Thyroid gland (tissue), 4 donors: ENCODE results near the gene WNT5B. TPM values are rescaled to one million over a fixed set of nuclear protein-coding genes. Genes with fewer than 3 reads are reported as not detected.

Experiments
- DNase-seq, 2 donors: peaks; one replicate each; pipeline ENCODE4 v3.0.0-alpha.2; 2019
- H3K27ac ChIP-seq, 3 donors: fragments of 200-600 bp; sonication (generic); 1 replicate in 2 of 3; 2 replicates in 1 of 3; pipeline ENCODE4 v1.5.1; 2016 to 2019; ENCODE audit warnings: mild to moderate bottlenecking in 1 of 3, moderate library complexity in 1 of 3
- H3K27me3 ChIP-seq: fragments of 200-600 bp; sonication (generic); one replicate; pipeline ENCODE4 v1.5.1; 2019
- H3K36me3 ChIP-seq, 2 donors: fragments of 200-600 bp; sonication (generic); one replicate each; pipeline ENCODE4 v1.5.1; 2016 to 2019
- H3K4me1 ChIP-seq, 2 donors: fragments of 200-600 bp; sonication (generic); one replicate each; pipeline ENCODE4 v1.5.1; 2017 to 2019
- H3K4me3 ChIP-seq, 3 donors: fragments of 200-600 bp; sonication (generic); replicated peaks in 1 of 3; 1 replicate in 2 of 3; 2 replicates in 1 of 3; pipeline ENCODE4 v1.5.1; 2016; ENCODE audit warnings: mild to moderate bottlenecking in 1 of 3
- H3K9me3 ChIP-seq: fragments of 200-600 bp; sonication (generic); one replicate; pipeline ENCODE4 v1.5.1; 2017
- POLR2A ChIP-seq, 2 donors: fragments of 450-650 bp; IDR thresholded peaks; one replicate each; pipeline ENCODE4 v1.6.1; 2017; ENCODE audit warnings: antibody characterized with exemption in 2 of 2, mild to moderate bottlenecking in 2 of 2, moderate library complexity in 1 of 2
- WGBS, 2 donors: methylation state at CpG; one replicate each; pipeline ENCODE4 v1.1.5; 2017; 5-methylcytosine and 5-hydroxymethylcytosine counted together
- intact Hi-C: fragments of 100-400 bp; cut with DNase I; formaldehyde crosslinking; loops from one replicate; pipeline ENCODE4 v1.15.1; 2023
- total RNA-seq, 4 donors: library from RNA; depleted of rRNA; stranded (reverse); fragments of >200 nt; gene quantifications; one replicate each; pipeline ENCODE4 v1.2.3, GENCODE V29; 2016
- TF ChIP-seq, protein P1 (sequence below), 6 experiments: fragments of 200-600 bp in 3 of 6; fragments of 450-650 bp in 3 of 6; sonication (generic) in 3 of 6; IDR thresholded peaks; one replicate each; pipeline ENCODE4 v1.5.1; 2016 to 2019; ENCODE audit warnings: antibody characterized with exemption in 6 of 6, mild to moderate bottlenecking in 2 of 6, inconsistent platforms in 1 of 6, moderate library complexity in 1 of 6

WNT5B gene
- total RNA-seq, 4 donors from 2014 or later: 0.78 to 4.3 (median 0.95) TPM

DNA sequence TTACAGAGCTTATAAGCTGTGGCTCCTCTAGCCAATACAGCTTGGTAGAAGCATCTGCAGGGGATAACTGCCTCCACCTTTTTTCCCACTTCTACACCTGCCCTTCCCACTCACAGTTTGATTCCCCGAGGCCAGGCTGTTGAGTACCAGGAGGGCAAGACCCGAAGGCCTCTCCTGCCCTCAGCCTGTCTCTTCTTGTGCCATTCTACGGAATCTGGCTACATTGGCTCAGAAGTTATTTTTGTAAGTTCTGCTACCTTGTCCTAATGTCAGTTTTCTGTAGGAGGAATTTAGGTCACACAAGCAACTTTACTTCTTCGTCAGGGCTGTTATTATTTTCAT lies 46.4 kb upstream of the WNT5B start:
- intact Hi-C loops: loop anchor here (5.0 to 10.0 kb wide), 2 partner anchors 465 to 1008 kb away; no protein-coding TSS in a partner anchor
- 90 to 91% methylated on average over 4 of the region's 4 CpGs for WGBS, 2 donors
- no peak for TF ChIP-seq POLR2A (IDR thresholded peaks at IDR 0.05)
- TF ChIP-seq, protein P1, sequence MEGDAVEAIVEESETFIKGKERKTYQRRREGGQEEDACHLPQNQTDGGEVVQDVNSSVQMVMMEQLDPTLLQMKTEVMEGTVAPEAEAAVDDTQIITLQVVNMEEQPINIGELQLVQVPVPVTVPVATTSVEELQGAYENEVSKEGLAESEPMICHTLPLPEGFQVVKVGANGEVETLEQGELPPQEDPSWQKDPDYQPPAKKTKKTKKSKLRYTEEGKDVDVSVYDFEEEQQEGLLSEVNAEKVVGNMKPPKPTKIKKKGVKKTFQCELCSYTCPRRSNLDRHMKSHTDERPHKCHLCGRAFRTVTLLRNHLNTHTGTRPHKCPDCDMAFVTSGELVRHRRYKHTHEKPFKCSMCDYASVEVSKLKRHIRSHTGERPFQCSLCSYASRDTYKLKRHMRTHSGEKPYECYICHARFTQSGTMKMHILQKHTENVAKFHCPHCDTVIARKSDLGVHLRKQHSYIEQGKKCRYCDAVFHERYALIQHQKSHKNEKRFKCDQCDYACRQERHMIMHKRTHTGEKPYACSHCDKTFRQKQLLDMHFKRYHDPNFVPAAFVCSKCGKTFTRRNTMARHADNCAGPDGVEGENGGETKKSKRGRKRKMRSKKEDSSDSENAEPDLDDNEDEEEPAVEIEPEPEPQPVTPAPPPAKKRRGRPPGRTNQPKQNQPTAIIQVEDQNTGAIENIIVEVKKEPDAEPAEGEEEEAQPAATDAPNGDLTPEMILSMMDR (IDR thresholded peaks at IDR 0.05): no peak

DNA sequence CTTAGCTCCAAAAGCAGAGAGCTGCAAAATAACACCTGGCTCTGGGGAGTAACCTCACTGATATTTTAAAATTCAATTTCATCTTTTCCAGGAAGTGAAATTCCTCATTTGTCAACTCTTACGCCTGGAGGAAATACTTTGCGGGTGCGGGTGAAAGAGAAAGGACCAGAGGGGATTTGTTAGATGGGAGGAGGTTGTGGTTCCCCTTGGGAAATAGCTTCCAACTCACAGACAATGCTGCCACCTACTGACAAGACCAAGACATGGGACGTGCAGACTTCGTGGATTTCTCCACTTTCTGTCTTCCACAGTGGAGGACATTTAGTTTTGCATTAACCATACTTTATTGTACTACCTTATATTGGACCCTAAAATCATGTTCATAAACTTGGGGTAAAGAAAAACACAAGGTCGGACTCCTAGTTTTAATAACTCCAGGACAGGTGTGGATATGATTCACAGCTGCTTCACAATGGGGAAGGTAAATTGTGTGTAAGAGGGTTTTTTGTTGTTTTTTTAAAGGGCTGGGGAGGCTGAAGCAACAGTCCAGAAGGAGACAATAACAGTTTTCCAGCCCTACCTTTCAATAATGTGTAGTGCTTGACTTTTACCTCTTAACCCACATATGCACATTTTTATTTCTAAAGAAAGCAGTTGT lies 45.5 kb upstream of the WNT5B start:
- Histone ChIP-seq H3K36me3 (no peaks in the 10 kb centered on the region), H3K4me3 (no peak overlapping the region), H3K9me3 (no peaks in the 10 kb centered on the region), H3K27ac (no peak overlapping the region), H3K4me1 (peaks cover 7 to 10% of the 10 kb centered on the region in 2 donors), H3K27me3 (no peaks in the 10 kb centered on the region)
- intact Hi-C loops: loop anchor here (5.0 to 10.0 kb wide), 2 partner anchors 466 to 1009 kb away; no protein-coding TSS in a partner anchor
- DNase-seq: peak; percentile 60 to 70
- TF ChIP-seq POLR2A (IDR thresholded peaks at IDR 0.05): no peak
- TF ChIP-seq, protein P1 (IDR thresholded peaks at IDR 0.05): peak; percentile 73 to 93 (median 85)
- 1% methylated on average over 6 of the region's 6 CpGs for WGBS, 2 donors

More for the DNA sequence above, 46.4 kb upstream of the WNT5B start:
- Histone ChIP-seq H3K27me3 (no peaks in the 10 kb centered on the region), H3K9me3 (no peaks in the 10 kb centered on the region), H3K4me1 (peaks cover 0 to under 1% of the 10 kb centered on the region in 2 donors), H3K4me3 (no peak overlapping the region), H3K36me3 (no peaks in the 10 kb centered on the region), H3K27ac (no peak overlapping the region)
- DNase-seq: no peak

DNA sequence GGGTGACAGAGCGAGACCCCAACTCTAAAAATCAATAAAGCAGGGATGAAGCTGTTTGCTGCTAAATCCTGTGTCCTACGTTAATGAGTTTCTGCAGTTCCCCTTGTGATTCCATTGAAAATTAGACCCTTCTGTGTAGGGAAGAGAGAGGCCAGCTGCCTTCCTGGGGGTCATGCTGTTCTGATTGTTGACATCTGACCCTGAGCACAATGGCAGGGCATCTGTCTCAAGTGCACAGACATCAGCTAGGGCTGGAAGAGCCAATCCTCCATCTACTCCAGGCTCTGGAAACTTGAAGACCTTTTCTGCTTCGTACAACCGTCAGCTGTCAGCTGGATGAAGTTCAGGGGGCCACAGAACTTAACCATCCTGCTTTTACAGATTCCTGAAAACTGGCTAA lies 44.7 kb upstream of the WNT5B start:
- no peaks in the 10 kb centered on the region for H3K36me3 ChIP-seq
- no peak overlapping the region for H3K4me3 ChIP-seq
- TF ChIP-seq, protein P1 (IDR thresholded peaks at IDR 0.05): no peak
- no peak for TF ChIP-seq POLR2A (IDR thresholded peaks at IDR 0.05)
- peaks cover 11 to 16% of the 10 kb centered on the region in 2 donors for H3K4me1 ChIP-seq
- WGBS, 2 donors: 97 to 98% methylated on average over 4 of the region's 4 CpGs
- H3K27me3 ChIP-seq: no peaks in the 10 kb centered on the region
- intact Hi-C loops: loop anchor here (5.0 to 10.0 kb wide), 2 partner anchors 467 to 1010 kb away; no protein-coding TSS in a partner anchor
- H3K9me3 ChIP-seq: no peaks in the 10 kb centered on the region
- DNase-seq: no peak
- no peak overlapping the region for H3K27ac ChIP-seq

DNA sequence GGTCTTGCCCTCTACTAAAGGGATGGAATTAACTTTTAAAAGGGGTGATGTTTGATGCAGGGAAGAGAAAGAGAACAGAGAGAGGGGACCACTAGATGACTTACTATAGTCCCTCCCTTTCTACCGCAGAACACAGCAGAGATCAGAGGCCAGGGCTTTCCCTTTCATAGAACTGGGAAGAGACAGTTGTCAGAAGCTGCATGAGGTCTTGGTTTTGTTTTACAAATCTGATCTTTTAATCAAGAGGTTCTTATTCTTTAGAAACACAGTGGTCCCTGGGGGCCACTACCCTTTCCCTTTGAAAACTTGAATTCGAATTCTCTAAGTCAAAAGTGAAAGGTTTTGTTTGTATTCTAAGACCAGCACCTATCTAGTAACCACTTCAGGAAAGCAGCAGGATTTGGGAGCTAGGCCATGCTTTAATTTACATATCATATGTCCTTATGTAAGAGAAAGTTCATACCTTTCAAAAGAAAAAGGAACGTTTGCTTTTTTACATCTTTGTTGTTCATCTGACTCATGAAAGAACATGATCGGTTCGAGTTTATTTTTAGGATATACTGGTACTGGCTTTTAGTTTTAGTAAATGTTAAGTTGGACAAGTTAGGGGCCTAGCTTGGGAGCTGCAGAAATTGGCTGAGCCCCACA lies 41.0 kb upstream of the WNT5B start:
- Histone ChIP-seq H3K9me3 (no peaks in the 10 kb centered on the region), H3K4me1 (peaks cover 42 to 49% of the 10 kb centered on the region in 2 donors), H3K4me3 (no peak overlapping the region), H3K27ac (peak overlapping the region; percentile 8 to 44 (median 39)), H3K27me3 (no peaks in the 10 kb centered on the region), H3K36me3 (no peaks in the 10 kb centered on the region)
- 32 to 35% methylated on average over 5 of the region's 5 CpGs for WGBS, 2 donors
- TF ChIP-seq, protein P1 (IDR thresholded peaks at IDR 0.05): no peak
- TF ChIP-seq POLR2A (IDR thresholded peaks at IDR 0.05): no peak
- no peak for DNase-seq
- intact Hi-C loops: loop anchor here (10.0 kb wide), 1 partner anchor 1013 kb away; no protein-coding TSS in a partner anchor

DNA sequence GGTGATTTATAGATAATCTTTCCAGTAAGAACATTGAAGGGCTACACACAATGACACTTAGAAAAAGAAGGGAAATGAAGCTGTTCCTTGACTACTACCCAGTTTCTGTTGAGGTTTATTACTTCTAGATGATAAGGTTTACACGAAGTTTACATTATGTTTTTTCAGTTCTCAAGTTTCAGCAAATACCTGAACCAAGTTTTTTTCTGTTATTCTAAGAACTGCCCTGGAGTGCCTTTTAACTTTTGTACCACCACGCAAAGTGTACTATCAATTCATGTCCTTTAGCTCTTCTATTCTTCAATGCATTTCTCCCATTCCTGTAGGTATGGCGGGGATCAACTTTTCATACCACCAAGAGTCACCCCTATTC lies 40.5 kb upstream of the WNT5B start:
- no peaks in the 10 kb centered on the region for H3K36me3 ChIP-seq
- intact Hi-C loops: loop anchor here (10.0 kb wide), 1 partner anchor 1014 kb away; no protein-coding TSS in a partner anchor

More for the DNA sequence above, 40.5 kb upstream of the WNT5B start:
- Histone ChIP-seq H3K9me3 (no peaks in the 10 kb centered on the region), H3K4me3 (no peak overlapping the region), H3K27ac (peak overlapping the region; percentile 1 to 44 (median 39)), H3K27me3 (no peaks in the 10 kb centered on the region), H3K4me1 (peaks cover 47 to 54% of the 10 kb centered on the region in 2 donors)
- no peak for TF ChIP-seq POLR2A (IDR thresholded peaks at IDR 0.05)
- TF ChIP-seq, protein P1 (IDR thresholded peaks at IDR 0.05): no peak
- WGBS, 2 donors: 50 to 55% methylated on average over 3 of the region's 3 CpGs
- DNase-seq: no peak
